ENCODE data around the gene FANCC. TPM values are rescaled to one million over a fixed set of nuclear protein-coding genes. Genes with fewer than 3 reads are reported as not detected.

FANCC gene
- total RNA-seq, 2 donors from 2014 or later = 4.9 to 21.2 TPM

DNA sequence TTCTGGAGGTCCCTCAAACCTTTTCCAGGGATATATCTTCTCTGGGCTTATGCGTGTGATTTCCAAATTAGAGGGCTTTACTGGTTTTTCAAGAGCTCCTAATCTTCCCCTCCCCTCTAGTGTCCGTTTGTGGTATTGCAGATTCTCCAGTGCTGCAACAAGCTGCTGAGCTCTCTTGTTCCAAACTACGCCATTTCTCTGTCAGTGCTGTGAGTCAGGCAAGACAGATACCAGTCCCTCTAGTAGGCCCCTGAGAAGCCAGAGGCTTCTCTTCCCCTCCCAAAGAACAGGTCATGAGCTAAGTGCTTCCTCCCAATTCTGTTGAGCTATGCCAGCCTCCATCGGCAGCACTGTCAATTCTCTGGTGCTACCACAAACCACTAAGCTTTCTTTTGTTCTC, 149.5 kb downstream of the FANCC start:
- DNase-seq (ENCODE audit: low spot score) = peak; percentile 40

DNA sequence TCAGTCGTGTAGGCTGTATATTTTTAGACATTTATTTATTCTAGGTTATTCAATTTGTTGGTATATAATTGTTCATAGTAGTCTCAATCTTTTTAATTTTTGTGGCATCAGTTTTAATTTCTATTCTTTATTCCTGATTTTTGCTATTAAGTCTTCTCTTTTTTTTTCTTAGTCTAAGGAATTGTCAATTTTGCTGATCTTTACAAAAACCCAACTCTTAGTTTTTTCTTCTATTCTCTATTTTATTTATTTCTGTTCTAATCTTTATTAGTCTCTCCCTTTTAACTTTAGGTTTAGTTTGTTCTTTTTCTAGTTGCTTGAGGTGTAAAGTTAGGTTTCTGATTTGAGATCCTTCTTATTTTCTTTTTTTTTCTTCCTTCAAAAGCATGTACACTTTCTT, 152.5 kb downstream of the FANCC start:
- Histone ChIP-seq H3K27me3 (replicated peaks; ENCODE audit: insufficient read depth) (no peaks in the 10 kb centered on the region), H3K27ac (no peak overlapping the region), H3K36me3 (no peaks in the 10 kb centered on the region), H3K4me3 (no peak overlapping the region), H3K9me3 (no peaks in the 10 kb centered on the region), H3K4me1 (replicated peaks) (no peaks in the 10 kb centered on the region)
- intact Hi-C loops (cut with DNase I) = loop anchor here (5.0 kb wide), 1 partner anchor 33 kb away; no protein-coding TSS in a partner anchor
- WGBS = 86% methylated on average over 1 of the region's 1 CpG
- TF ChIP-seq POLR2AphosphoS5 (IDR thresholded peaks at IDR 0.05) = no peak
- no peak for TF ChIP-seq POLR2A (IDR thresholded peaks at IDR 0.05)
- TF ChIP-seq, protein P1, sequence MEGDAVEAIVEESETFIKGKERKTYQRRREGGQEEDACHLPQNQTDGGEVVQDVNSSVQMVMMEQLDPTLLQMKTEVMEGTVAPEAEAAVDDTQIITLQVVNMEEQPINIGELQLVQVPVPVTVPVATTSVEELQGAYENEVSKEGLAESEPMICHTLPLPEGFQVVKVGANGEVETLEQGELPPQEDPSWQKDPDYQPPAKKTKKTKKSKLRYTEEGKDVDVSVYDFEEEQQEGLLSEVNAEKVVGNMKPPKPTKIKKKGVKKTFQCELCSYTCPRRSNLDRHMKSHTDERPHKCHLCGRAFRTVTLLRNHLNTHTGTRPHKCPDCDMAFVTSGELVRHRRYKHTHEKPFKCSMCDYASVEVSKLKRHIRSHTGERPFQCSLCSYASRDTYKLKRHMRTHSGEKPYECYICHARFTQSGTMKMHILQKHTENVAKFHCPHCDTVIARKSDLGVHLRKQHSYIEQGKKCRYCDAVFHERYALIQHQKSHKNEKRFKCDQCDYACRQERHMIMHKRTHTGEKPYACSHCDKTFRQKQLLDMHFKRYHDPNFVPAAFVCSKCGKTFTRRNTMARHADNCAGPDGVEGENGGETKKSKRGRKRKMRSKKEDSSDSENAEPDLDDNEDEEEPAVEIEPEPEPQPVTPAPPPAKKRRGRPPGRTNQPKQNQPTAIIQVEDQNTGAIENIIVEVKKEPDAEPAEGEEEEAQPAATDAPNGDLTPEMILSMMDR (IDR thresholded peaks at IDR 0.05) = no peak
- DNase-seq (ENCODE audit: low spot score) = no peak

More for the DNA sequence above, 149.5 kb downstream of the FANCC start:
- TF ChIP-seq, protein P1 (IDR thresholded peaks at IDR 0.05) = peak; percentile 63 to 77 (median 70)
- no peak for TF ChIP-seq POLR2A (IDR thresholded peaks at IDR 0.05)
- TF ChIP-seq POLR2AphosphoS5 (IDR thresholded peaks at IDR 0.05) = no peak
- no peaks in the 10 kb centered on the region for H3K4me1 ChIP-seq (replicated peaks)
- no peaks in the 10 kb centered on the region for H3K9me3 ChIP-seq
- WGBS = 68% methylated on average over 4 of the region's 4 CpGs
- H3K36me3 ChIP-seq = no peaks in the 10 kb centered on the region
- H3K4me3 ChIP-seq = no peak overlapping the region
- no peak overlapping the region for H3K27ac ChIP-seq
- intact Hi-C loops (cut with DNase I) = loop anchor here (5.0 kb wide), 1 partner anchor 36 kb away; no protein-coding TSS in a partner anchor
- H3K27me3 ChIP-seq (replicated peaks; ENCODE audit: insufficient read depth) = no peaks in the 10 kb centered on the region

DNA sequence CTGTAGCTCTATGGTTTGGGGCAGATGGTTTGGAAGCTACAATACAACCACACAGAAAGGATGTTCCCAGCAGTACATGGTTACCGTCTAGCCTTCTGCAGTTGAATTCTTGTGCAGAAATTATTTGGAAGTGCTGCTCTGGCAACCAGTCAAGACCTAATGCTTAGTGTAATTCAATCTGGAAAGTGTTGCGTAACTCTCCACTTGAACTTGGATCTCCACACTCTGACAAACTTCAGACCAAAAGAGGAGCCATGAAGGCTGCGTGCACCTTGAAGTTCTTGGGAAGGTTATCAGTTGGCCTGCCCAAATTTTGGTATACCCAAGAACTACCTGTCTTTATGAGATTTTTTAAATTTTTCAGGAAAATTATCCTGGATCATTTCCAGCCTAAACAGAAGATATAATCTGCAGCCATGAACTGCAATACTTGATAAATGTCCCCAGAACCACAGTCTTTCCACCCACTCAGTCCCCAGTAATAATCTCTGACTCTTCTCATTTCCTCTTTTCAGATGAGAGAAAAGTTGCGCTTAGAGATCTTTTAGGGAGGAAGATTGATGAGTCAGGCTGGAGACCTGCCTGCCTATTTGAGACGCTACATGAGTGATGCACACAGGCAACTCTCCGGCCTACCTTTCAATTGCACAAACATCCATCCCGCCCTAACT, 159.9 kb downstream of the FANCC start:
- TF ChIP-seq POLR2AphosphoS5 (IDR thresholded peaks at IDR 0.05) (peak; percentile 75), POLR2A (IDR thresholded peaks at IDR 0.05) (no peak)
- TF ChIP-seq, protein P1 (IDR thresholded peaks at IDR 0.05) = no peak

DNA sequence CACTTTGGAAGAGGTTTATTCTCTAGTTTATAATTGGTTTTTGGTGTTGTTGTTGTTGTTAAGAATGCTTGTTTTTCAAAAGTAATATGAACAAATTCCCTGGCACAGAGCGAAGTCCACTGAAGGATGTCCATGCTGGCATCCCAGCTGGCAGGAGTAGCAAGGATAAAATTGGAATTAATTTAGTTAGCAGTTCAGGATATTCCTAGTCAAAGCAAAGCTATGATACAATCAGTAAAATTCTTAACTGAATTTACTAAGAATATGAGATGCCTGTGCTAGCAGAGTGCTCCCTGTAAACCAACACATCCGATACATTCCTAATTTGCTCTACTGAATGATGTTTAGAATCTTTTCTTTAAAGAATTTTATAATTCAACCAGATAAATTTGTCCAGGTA, 161.4 kb downstream of the FANCC start:
- no peak for DNase-seq (ENCODE audit: low spot score)
- Histone ChIP-seq H3K4me3 (no peak overlapping the region), H3K9me3 (no peaks in the 10 kb centered on the region), H3K27me3 (replicated peaks; ENCODE audit: insufficient read depth) (no peaks in the 10 kb centered on the region), H3K4me1 (replicated peaks) (peaks cover 3% of the 10 kb centered on the region), H3K27ac (no peak overlapping the region), H3K36me3 (no peaks in the 10 kb centered on the region)
- no peak for TF ChIP-seq POLR2AphosphoS5 (IDR thresholded peaks at IDR 0.05)
- TF ChIP-seq POLR2A (IDR thresholded peaks at IDR 0.05) = no peak
- TF ChIP-seq, protein P1 (IDR thresholded peaks at IDR 0.05) = no peak
- intact Hi-C loops (cut with DNase I) = no loop called here
- WGBS = 79% methylated on average over 2 of the region's 2 CpGs

More for the DNA sequence above, 159.9 kb downstream of the FANCC start:
- Histone ChIP-seq H3K27me3 (replicated peaks; ENCODE audit: insufficient read depth) (no peaks in the 10 kb centered on the region), H3K36me3 (no peaks in the 10 kb centered on the region), H3K4me1 (replicated peaks) (peaks cover 3% of the 10 kb centered on the region), H3K4me3 (no peak overlapping the region), H3K9me3 (no peaks in the 10 kb centered on the region), H3K27ac (no peak overlapping the region)
- intact Hi-C loops (cut with DNase I) = no loop called here
- 61% methylated on average over 7 of the region's 7 CpGs for WGBS
- peak; percentile 58 for DNase-seq (ENCODE audit: low spot score)

DNA sequence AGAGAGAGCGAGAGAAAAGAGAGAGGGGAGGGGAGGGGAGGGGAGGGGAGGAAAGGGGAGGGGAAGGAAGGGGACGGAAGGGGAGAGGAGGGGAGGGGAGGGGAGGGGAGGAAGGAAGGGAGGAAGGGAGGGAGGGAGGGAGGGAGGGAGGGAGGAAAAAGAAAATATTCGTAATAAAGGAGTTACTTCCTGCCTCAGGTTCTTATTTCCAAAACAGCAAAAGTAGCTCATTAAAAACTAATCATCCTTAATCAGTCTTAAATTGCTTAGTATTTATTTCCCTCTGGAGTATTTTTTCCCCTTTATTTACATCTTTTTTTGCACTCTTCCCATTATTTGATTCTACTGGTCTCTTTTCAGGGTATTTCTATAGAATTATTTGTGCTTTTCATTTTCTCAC, 162.3 kb downstream of the FANCC start:
- H3K9me3 ChIP-seq = no peaks in the 10 kb centered on the region
- intact Hi-C loops (cut with DNase I) = no loop called here
- no peak overlapping the region for H3K4me3 ChIP-seq
- H3K27me3 ChIP-seq (replicated peaks; ENCODE audit: insufficient read depth) = no peaks in the 10 kb centered on the region
- 85% methylated on average over 3 of the region's 3 CpGs for WGBS
- no peak overlapping the region for H3K27ac ChIP-seq
- no peak for DNase-seq (ENCODE audit: low spot score)
- TF ChIP-seq POLR2AphosphoS5 (IDR thresholded peaks at IDR 0.05) (no peak), POLR2A (IDR thresholded peaks at IDR 0.05) (no peak)
- TF ChIP-seq, protein P1 (IDR thresholded peaks at IDR 0.05) = no peak
- peaks cover 3% of the 10 kb centered on the region for H3K4me1 ChIP-seq (replicated peaks)
- no peaks in the 10 kb centered on the region for H3K36me3 ChIP-seq
